AG04450 (cell line): ENCODE data around the gene CHRNA10. TPM values are rescaled to one million over a fixed set of nuclear protein-coding genes. Genes with fewer than 3 reads are reported as not detected.

Source experiments
- CTCF ChIA-PET: fragments of 300-600, 350-600 bp; formaldehyde crosslinking; extraction: SDS; loops from one replicate; lab custom pipeline; 2022; ENCODE audit warnings: antibody characterized with exemption, inconsistent platforms; lab: Charles Lee
- POLR2A ChIA-PET: fragments of 350-600 bp; formaldehyde crosslinking; extraction: SDS; loops from one replicate; lab custom pipeline; 2021; ENCODE audit warnings: antibody characterized with exemption, inconsistent platforms; lab: Yijun Ruan, JAX
- DNase-seq: peaks from one replicate; pipeline ENCODE4 v3.0.0-alpha.2; 2011; ENCODE audit warnings: low read depth, low spot score
- H3K27ac ChIP-seq: one replicate; pipeline ENCODE4 v1.5.1; 2012; ENCODE audit warnings: low read depth, low read length, control low read depth
- H3K27me3 ChIP-seq: one replicate; pipeline ENCODE4 v1.6.0; 2012; ENCODE audit warnings: low read length; ENCODE audit not compliant: control insufficient read depth, insufficient read depth
- H3K4me3 ChIP-seq: 2 replicates; pipeline ENCODE4 v1.5.1; 2011; ENCODE audit warnings: mild to moderate bottlenecking, low read depth, low read length, control low read depth
- H3K9me3 ChIP-seq: 2 replicates; pipeline ENCODE4 v1.5.1; 2012; ENCODE audit warnings: low read length; ENCODE audit not compliant: control insufficient read depth, insufficient read depth
- CTCF ChIP-seq: IDR thresholded peaks from 2 replicates; pipeline ENCODE4 v1.5.1; 2011; ENCODE audit warnings: low read depth, low read length, control low read depth, inconsistent platforms
- polyA plus RNA-seq: library from polyadenylated mRNA; depleted of rRNA; stranded (reverse); fragments of >200 nt; gene quantifications from 2 replicates; pipeline ENCODE4 v1.2.3, GENCODE V29; 2011

The CHRNA10 gene
- polyA plus RNA-seq, 1 experiment: 0.25 TPM

DNA sequence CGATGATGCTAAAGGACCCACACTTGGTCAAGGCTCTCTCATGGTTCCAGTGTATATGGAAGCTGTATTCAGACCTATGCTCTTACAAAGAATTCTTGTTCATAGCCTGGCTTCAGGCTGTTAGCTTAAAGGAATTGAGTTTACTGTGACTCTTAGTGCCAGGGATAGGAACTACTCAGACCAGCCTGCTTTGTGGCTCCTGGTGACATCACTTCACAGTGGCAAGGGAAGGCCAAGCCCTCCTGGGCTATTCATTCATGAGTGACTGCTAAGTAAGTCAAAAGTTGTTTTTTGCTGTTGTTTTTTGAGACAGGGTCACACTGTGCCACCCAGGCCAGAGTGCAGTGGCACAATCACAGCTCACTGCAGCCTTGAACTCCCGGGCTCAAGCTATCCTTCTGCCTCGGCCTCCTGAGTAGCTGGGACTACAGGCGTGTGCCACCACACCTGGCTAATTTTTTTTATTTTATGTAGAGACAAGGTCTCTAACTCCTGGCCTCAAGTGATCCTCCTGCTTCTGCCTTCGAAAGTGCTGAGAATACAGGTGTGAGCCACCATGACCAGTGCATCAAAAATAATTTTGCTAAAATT is 39.0 kb downstream of the CHRNA10 start:
- Histone ChIP-seq H3K4me3 (no peak overlapping the region), H3K27ac (no peak overlapping the region), H3K27me3 (peaks cover 15% of the 10 kb centered on the region), H3K9me3 (no peaks in the 10 kb centered on the region)
- no peak for TF ChIP-seq CTCF
- ChIA-PET POLR2A (no interaction called here), CTCF (interaction anchor here (1.2 kb wide), 1 partner anchor 22 kb away, joined by 4 read pairs; no protein-coding TSS in a partner anchor)
- no peak for DNase-seq

- Histone ChIP-seq H3K4me3 (no peak overlapping the region), H3K27me3 (peaks cover 12% of the 10 kb centered on the region), H3K27ac (no peak overlapping the region), H3K9me3 (peaks cover 3% of the 10 kb centered on the region; the same call in 1 of the 2 replicates)
- POLR2A ChIA-PET: no interaction called here
- DNase-seq: no peak
- CTCF ChIA-PET: interaction anchor here (1.2 kb wide), 1 partner anchor 22 kb away, joined by 4 read pairs; no protein-coding TSS in a partner anchor
- TF ChIP-seq CTCF: no peak
Measured at GRCh38 chr11:3631331-3631730, 39.9 kb downstream of the CHRNA10 start.

GRCh38 chr11:3627291-3627690 is 43.9 kb downstream of the CHRNA10 start:
- Histone ChIP-seq H3K27ac (peak overlapping the region; percentile 47), H3K27me3 (peaks cover 3% of the 10 kb centered on the region), H3K4me3 (no peak overlapping the region), H3K9me3 (peaks cover 4% of the 10 kb centered on the region; the same call in 1 of the 2 replicates)
- peak; percentile 51 for DNase-seq
- no peak for TF ChIP-seq CTCF
- POLR2A ChIA-PET: no interaction called here
- CTCF ChIA-PET: interaction anchor here (0.7 to 1.1 kb wide), 2 partner anchors 16 to 76 kb away, joined by 3 read pairs; no protein-coding TSS in a partner anchor

- Histone ChIP-seq H3K4me3 (no peak overlapping the region), H3K27ac (no peak overlapping the region), H3K27me3 (peaks cover 6% of the 10 kb centered on the region), H3K9me3 (peaks cover 4% of the 10 kb centered on the region; the same call in 1 of the 2 replicates)
- TF ChIP-seq CTCF: no peak
- no peak for DNase-seq
- ChIA-PET CTCF (no interaction called here), POLR2A (no interaction called here)
Measured at GRCh38 chr11:3626250-3626960, 44.8 kb downstream of the CHRNA10 start.
